GM23248 (cell line): Measurements from ENCODE around the gene PCID2.

Experiments
- EZH2 ChIP-seq: fragments of 200-600 bp; sonication (generic); IDR thresholded peaks from 2 replicates; pipeline ENCODE4 v1.6.1; 2018; ENCODE audit warnings: antibody characterized with exemption, mild to moderate bottlenecking; ENCODE audit not compliant: insufficient read depth, poor library complexity, severe bottlenecking
- EZH2phosphoT487 ChIP-seq: fragments of 200-600 bp; sonication (generic); IDR thresholded peaks from 2 replicates; pipeline ENCODE4 v1.6.1; 2018; ENCODE audit warnings: antibody characterized with exemption, moderate library complexity, mild to moderate bottlenecking, low read depth; ENCODE audit not compliant: insufficient read depth

DNA sequence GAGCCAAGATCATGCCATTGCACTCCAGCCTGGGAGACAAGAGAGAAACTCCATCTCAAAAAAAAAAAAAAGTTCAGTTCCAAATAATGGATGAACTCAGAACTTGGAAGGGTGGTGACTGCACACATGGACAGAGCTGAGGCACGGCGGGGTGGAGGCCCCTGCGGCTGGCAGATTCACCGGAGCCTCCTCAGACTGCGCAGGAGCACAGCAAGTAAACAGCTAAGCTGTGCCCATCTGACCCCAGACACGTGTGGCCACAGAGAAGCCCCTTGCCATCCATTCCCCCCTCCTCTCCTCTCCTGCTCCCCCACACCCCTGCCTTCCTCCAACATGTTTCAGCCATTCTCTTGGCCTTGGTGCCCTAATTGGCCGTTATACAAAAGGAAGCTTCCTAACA is 65.6 kb downstream of the PCID2 start:
- no peak for TF ChIP-seq EZH2
- TF ChIP-seq EZH2phosphoT487 = no peak
